Activated CD4-positive, alpha-beta T cell treated with anti-CD3 and anti-CD28 coated beads, Interleukin-10, Interleukin-2, amounts not matched to agents 100 ng/mL and 50 ng/mL, durations not matched to agents 16 hours and 8 hours (primary cell): ENCODE data around the gene VGLL4.

Source experiments
- DNase-seq: peaks from one replicate; pipeline ENCODE4 v3.0.0-alpha.2; 2020

VGLL4 gene

DNA sequence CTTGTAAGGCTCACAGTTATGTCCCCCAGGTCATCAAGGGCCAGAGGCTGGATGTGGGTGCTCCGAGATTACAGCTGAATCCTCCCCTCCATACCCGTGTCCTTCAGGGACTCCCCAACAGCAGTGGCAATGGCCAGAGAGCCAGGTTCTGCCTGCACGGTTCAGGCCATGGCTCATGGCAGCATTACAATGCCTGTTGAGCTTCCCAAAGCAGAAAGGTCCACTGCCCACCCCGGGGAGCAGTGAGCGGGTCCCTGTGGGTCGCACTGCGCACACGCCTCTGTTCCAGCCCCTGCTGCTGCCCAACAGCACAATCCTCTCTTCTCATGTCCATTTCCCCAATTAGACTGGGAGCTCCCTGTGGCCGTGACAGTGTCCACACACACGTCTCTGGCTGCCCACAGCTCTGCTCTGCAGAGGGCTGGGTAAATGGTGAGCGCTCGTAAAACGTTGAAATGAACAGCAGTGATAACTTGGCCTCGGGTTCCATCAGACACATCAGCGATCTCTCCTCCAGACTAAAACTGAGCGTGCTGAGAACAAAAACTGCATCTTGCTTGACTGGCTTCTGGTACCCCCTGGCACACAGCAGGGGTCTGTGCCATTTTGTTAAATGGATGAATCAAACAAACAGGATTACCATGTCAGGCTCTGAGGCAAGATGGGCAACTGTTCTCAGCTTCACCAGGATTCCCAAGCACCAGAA is 80.4 kb downstream of the VGLL4 start:
- no peak for DNase-seq

DNA sequence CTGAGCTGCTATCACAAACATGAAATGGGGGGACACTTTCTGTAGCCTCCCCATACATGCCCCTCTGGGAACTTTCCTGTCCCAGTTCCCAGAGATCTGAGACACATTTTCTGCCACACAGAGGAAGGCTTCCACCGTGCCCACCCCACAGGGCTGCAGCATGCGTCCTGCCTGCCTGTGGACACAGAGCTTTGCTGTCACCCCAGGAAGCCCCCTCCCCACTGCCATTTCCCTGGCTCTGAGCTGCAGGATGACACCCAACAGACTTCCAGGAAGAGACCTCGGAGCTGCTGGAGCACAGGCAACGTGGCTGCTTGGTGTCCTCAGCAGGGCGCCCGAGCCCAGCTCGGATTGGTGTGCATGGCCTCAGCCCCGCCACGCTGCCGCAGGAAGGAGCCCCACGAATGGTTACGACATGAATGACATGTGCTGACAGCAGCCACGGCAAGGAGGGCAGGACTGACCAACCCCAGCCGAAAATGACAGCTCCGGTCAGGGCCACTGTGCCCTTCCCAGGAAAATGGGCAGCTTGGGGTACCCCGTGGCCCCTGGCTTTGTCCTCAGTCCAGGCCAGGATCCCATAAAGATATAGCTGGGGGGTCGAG is 81.3 kb downstream of the VGLL4 start:
- no peak for DNase-seq

GRCh38 chr3:11560746-11561145 is 83.0 kb downstream of the VGLL4 start:
- DNase-seq, result no peak

DNA sequence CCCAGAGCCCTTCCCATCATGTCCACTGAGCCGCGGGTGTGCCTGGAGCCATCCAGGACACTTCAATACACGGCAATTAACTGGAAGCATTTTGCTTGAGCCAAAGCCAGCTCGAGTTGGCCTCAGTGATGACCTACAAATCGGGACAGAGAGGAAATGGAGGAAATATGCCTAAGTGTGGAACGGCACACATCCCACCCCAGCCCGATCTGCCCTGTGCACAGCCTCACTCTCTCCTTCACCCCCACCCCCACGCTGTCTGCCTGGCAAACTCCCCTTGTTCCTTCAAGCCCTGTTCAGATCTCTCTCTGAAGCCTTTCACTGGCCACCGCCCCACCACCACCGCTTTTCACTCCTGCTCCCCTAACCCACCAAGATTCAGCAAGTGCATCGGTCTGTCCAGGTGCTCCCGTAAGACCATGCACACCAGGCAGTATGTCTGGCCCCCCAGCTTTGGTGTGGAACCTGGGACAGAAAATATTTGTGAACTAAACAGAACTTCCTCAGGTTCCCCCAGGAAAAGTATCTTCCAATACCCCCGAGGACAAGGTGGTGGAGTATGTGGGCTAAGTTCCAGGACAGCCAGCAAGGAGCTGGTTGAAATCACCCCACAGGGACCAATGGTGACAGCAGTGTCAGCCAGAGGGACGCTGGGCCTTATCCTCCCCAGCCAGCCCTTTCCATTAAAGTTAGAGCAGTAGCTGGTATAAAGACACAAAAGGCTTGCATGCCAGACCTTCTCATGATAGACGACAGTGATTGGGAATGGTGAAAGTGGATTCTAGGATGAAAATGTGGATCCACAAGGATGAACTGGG is 83.7 kb downstream of the VGLL4 start:
- DNase-seq, result no peak

GRCh38 chr3:11558918-11559815 is 84.5 kb downstream of the VGLL4 start:
- no peak for DNase-seq

GRCh38 chr3:11558411-11558903 is 85.3 kb downstream of the VGLL4 start:
- no peak for DNase-seq

GRCh38 chr3:11558002-11558401 is 85.7 kb downstream of the VGLL4 start:
- DNase-seq, result peak; percentile 9

DNA sequence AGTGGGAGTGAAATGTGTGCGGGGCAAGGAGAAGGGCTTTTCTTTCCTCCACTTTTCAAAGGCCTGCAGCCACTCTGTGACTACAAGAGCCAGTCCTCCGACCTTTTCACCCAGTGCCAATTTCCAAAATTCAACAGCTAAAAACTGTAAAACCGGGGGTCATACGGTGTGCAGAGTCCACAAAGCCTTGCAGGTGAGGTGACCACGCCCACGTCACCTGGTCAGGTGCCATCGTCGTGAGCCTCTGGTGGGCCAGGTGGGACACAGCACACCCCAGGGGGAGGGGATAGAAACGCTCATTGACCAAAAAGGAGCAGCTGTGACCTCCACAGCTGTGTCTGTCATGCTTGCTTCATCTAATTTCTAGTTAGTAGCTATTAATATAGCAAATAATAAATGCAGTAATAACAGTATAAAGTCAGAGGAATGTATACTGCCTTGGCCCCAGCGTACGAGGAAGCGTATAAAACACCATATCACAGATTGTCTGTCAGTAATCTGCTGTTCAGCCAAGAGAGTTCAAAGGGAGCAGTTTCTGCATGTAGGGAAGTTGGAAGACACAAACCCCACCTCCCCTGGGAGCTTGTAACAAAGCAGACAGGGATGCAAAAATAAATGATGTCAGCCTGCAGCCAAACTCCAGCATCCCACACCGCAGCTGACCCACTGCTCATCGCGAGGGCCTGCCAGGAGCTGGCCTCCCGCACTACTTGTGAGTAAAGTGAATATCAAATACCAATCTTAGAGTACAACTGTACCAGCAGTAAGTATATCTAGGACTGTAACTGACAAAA is 86.7 kb downstream of the VGLL4 start:
- DNase-seq, result no peak

GRCh38 chr3:11555881-11556633 is 87.7 kb downstream of the VGLL4 start:
- no peak for DNase-seq

DNA sequence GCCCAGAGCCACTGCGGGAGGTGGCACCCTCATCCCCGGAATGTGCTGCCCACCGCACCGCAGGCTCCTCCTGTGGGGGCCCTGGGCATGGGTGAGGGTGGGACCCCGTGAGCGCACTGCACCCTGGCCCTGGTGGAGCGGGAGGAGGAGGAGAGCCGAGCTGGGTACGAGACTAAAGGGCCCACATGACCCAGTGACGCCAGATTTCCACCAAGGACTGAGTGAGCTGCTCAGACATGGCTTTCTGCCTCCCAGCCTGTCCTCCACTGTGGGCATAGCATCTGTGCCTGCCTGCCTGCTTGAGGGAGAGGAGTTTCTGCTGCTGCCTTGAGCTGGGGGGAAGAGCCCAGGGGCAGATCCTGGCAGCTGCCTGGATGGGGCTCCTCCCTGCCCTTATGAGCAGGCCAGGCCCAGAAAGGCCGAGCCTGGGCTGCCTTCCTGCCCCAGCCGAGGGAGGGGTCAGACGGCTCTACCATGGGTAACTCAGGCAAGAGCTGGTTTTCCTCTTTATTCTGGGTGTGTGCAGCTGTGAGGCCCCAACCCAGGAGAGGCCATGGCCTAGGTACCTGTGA is 88.4 kb downstream of the VGLL4 start:
- no peak for DNase-seq

- DNase-seq, result no peak
These were observed 89.0 kb downstream of the VGLL4 start for GRCh38 chr3:11554666-11555065.

GRCh38 chr3:11554236-11554610 is 89.5 kb downstream of the VGLL4 start:
- DNase-seq, result no peak

DNA sequence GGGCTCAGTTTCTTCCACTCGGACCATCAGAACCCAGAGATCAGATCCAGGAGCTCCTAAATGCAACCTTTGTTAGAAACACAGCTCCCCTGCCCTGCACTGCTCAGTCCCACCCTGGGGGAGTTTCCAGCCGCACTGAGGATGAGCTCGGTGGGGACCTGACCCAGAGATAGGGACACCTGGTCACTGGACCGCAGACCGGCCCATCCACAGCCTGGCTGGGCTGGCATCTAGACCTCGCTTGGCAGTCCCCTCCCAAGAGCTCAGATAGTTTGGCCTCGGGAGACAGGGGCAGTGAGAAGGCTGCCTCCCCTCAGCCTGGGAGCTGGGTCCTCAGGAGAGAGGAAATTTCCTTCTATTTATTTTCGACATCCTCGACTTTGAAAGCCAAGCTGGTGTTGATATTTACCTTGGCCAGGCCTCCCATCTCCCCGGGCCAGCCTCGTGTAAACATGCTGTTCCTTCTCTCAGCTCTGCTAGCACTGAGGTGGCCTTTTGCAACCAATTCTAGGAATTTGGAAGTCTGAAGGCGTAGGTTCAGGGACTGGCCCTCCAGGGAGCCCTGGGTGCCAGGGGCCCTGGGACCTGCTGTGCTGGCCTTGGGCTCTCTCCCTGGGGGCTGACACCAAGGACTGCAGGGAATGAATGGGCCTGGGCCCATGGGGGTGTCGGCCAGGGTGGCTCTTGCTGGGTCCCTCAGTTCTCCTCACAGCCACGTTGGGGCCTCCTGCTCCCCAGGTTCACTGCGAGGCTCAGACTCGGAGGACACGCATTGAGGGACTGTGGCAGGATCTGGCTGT is 90.1 kb downstream of the VGLL4 start:
- no peak for DNase-seq

GRCh38 chr3:11552289-11553264 is 91.1 kb downstream of the VGLL4 start:
- DNase-seq, result no peak

- DNase-seq, result no peak
These were observed 92.7 kb downstream of the VGLL4 start for GRCh38 chr3:11551036-11551435.

DNA sequence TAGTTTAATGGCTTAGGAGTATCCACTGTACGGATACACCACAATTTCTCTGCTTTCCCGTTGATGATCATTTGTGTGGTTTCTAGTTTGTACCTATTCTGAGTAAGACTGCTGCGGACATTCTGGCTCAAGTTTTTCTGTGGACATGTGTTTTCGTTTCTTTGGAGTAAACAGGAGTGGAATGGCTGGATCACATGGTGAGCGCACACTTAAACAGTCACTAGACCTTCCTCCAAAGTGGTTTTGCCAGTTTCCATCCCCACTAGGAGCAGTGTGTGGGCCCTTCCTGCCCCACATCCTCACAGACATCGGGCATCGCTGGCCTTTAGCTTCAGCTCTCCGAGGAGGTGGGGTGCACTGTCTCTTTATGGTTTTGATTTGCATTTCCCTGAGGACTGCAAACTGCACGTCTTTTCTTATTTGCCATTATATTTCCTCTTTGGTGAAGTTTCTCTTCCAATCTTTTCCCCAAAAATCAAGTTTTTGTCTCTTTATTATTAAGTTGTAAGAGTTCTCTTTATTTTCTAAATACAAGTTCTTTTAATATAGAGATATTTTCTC is 94.1 kb downstream of the VGLL4 start:
- DNase-seq, result no peak

DNA sequence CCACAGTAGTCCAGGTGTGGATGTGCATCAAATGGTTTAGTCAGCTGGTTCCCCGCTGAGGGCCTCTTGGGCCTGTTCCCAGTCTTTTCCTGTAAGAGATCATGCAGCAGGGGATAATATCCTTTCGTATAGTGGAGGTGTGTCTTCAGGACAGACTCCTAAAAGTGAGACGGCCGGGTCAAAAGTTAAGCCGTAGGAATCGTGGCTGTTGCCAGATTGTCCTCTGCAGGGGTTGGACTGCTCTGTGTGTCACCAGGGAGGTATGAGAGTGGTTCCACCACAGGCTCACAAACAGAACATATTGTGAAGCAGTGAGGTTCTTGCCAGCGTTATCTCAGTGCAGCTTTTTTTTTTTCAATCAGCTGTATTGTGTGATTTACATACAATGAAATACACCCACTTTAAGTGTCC is 95.0 kb downstream of the VGLL4 start:
- DNase-seq, result no peak

- peak; percentile 19 for DNase-seq
These were observed 96.2 kb downstream of the VGLL4 start for GRCh38 chr3:11547498-11547897.
